Smooth muscle cell (in vitro differentiated cells): ENCODE results near the gene SDK1. TPM values are rescaled to one million over a fixed set of nuclear protein-coding genes. Genes with fewer than 3 reads are reported as not detected.

Experiments used
- DNase-seq: peaks from one replicate; lab custom pipeline; 2025; ENCODE audit not compliant: unreplicated experiment; lab: John Stamatoyannopoulos, UW
- H2AFZ ChIP-seq: fragments of 200-600 bp; sonication (generic); 2 replicates; pipeline ENCODE4 v1.6.0; 2016; ENCODE audit warnings: antibody characterized with exemption, low read depth, mild to moderate bottlenecking
- H3F3A ChIP-seq: fragments of 200-600 bp; sonication (generic); 2 replicates; pipeline ENCODE4 v1.6.0; 2017; ENCODE audit warnings: antibody characterized with exemption, low read depth
- H3K27ac ChIP-seq: fragments of 200-600 bp; sonication (generic); 2 replicates; pipeline ENCODE4 v1.5.1; 2016; ENCODE audit warnings: low read depth, mild to moderate bottlenecking
- H3K27me3 ChIP-seq: fragments of 200-600 bp; sonication (generic); 2 replicates; pipeline ENCODE4 v1.6.1; 2016; ENCODE audit warnings: low read depth, mild to moderate bottlenecking
- H3K36me3 ChIP-seq: fragments of 200-600 bp; sonication (generic); 2 replicates; pipeline ENCODE4 v1.5.1; 2016; ENCODE audit warnings: low read depth
- H3K4me1 ChIP-seq: fragments of 200-600 bp; sonication (generic); 2 replicates; pipeline ENCODE4 v1.5.1; 2016; ENCODE audit warnings: low read depth
- H3K4me2 ChIP-seq: fragments of 200-600 bp; sonication (generic); 2 replicates; pipeline ENCODE4 v1.6.0; 2016; ENCODE audit warnings: mild to moderate bottlenecking
- H3K4me3 ChIP-seq: fragments of 200-600 bp; sonication (generic); 2 replicates; pipeline ENCODE4 v1.5.1; 2016; ENCODE audit warnings: mild to moderate bottlenecking
- H3K79me2 ChIP-seq: fragments of 200-600 bp; sonication (generic); 2 replicates; pipeline ENCODE4 v1.6.0; 2016; ENCODE audit warnings: low read depth, mild to moderate bottlenecking
- H3K9ac ChIP-seq: fragments of 200-600 bp; sonication (generic); 2 replicates; pipeline ENCODE4 v1.6.0; 2016; ENCODE audit warnings: low read depth
- H3K9me3 ChIP-seq: fragments of 200-600 bp; sonication (generic); replicated peaks from 2 replicates; pipeline ENCODE4 v1.5.1; 2016; ENCODE audit warnings: low read depth
- H4K20me1 ChIP-seq: fragments of 200-600 bp; sonication (generic); 2 replicates; pipeline ENCODE4 v1.6.0; 2016; ENCODE audit warnings: low read depth
- WGBS: methylation state at CpG from one replicate; pipeline ENCODE4 v1.1.7; 2016; ENCODE audit warnings: low lambda C conversion rate; 5-methylcytosine and 5-hydroxymethylcytosine counted together
- polyA plus RNA-seq: library from polyadenylated mRNA; unstranded; fragments of >200 nt; fragmentation: Nextera tagmentation; extraction: Ambion mirVana; gene quantifications from 2 replicates; pipeline ENCODE4 v1.2.1, GENCODE V29; 2016
- total RNA-seq: library from RNA; depleted of rRNA; stranded (reverse); fragments of >200 nt; gene quantifications from 2 replicates; pipeline ENCODE4 v1.2.3, GENCODE V29; 2014
- TF ChIP-seq, protein P1 (sequence below): fragments of 200-600 bp; sonication (generic); IDR thresholded peaks from 2 replicates; pipeline ENCODE4 v1.5.1; 2017; ENCODE audit warnings: borderline replicate concordance, mild to moderate bottlenecking, antibody characterized with exemption; ENCODE audit not compliant: insufficient read depth, poor library complexity, severe bottlenecking

The SDK1 gene
- total and polyA plus RNA-seq, 2 experiments from 2014 or later = 1.1 to 2.5 TPM

DNA sequence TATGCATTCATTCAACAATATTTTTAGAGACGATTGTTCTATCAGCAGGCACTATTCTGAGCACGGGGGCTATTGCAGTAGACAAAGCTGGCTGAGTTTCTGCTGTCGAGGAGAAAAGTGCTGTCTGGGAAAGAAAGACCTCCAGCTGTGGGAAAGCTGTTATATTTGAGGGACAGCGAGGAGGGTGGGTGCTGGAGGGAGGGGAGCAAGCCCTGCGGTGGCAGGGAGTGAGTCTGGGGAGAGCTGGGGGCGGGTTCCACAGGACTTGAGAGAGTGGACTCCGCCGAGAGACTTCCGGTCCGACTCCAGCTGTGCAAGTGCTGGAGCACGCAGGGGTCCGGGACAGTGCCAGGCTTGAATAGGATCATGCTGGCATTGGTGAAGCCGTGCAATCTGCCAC lies 778.9 kb downstream of the SDK1 start:
- H3F3A ChIP-seq = no peaks in the 10 kb centered on the region
- H3K9me3 ChIP-seq = no peaks in the 10 kb centered on the region
- DNase-seq = no peak
- no peak overlapping the region for H3K27ac ChIP-seq
- no peaks in the 10 kb centered on the region for H3K79me2 ChIP-seq
- no peak overlapping the region for H3K4me2 ChIP-seq
- no peak overlapping the region for H3K4me3 ChIP-seq
- no peak overlapping the region for H2AFZ ChIP-seq
- TF ChIP-seq, protein P1, sequence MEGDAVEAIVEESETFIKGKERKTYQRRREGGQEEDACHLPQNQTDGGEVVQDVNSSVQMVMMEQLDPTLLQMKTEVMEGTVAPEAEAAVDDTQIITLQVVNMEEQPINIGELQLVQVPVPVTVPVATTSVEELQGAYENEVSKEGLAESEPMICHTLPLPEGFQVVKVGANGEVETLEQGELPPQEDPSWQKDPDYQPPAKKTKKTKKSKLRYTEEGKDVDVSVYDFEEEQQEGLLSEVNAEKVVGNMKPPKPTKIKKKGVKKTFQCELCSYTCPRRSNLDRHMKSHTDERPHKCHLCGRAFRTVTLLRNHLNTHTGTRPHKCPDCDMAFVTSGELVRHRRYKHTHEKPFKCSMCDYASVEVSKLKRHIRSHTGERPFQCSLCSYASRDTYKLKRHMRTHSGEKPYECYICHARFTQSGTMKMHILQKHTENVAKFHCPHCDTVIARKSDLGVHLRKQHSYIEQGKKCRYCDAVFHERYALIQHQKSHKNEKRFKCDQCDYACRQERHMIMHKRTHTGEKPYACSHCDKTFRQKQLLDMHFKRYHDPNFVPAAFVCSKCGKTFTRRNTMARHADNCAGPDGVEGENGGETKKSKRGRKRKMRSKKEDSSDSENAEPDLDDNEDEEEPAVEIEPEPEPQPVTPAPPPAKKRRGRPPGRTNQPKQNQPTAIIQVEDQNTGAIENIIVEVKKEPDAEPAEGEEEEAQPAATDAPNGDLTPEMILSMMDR = no peak
- WGBS = 80% methylated on average over 10 of the region's 13 CpGs
- no peaks in the 10 kb centered on the region for H4K20me1 ChIP-seq
- H3K9ac ChIP-seq = no peak overlapping the region
- H3K36me3 ChIP-seq = no peaks in the 10 kb centered on the region
- no peaks in the 10 kb centered on the region for H3K4me1 ChIP-seq
- H3K27me3 ChIP-seq = no peaks in the 10 kb centered on the region

DNA sequence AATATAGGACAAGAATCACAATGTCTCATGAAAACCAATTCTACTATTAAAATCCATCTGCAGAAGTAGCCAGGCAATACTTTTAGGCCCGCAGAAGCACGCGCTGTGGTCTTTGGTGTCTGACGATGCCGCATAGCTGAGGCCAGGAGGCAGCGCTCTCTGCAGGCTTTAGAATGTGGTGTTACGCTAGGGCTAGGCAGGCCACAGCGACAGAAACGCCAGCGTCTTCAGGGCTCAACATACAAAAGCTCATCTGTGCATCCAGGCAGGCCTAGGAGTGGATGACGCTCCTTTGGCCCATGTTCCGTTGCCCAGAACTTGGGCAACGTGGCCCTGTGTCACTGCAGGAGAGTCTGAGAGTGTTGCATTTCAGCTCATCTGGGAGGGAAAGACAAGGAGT lies 779.9 kb downstream of the SDK1 start:
- no peaks in the 10 kb centered on the region for H3K36me3 ChIP-seq
- no peak for DNase-seq
- no peak overlapping the region for H2AFZ ChIP-seq
- H3K79me2 ChIP-seq = no peaks in the 10 kb centered on the region
- no peaks in the 10 kb centered on the region for H4K20me1 ChIP-seq
- no peaks in the 10 kb centered on the region for H3K27me3 ChIP-seq
- no peak overlapping the region for H3K27ac ChIP-seq
- H3K9ac ChIP-seq = no peak overlapping the region
- no peaks in the 10 kb centered on the region for H3F3A ChIP-seq
- TF ChIP-seq, protein P1 = no peak
- no peaks in the 10 kb centered on the region for H3K9me3 ChIP-seq
- H3K4me1 ChIP-seq = no peaks in the 10 kb centered on the region
- 94% methylated on average over 13 of the region's 13 CpGs for WGBS
- H3K4me2 ChIP-seq = no peak overlapping the region
- no peak overlapping the region for H3K4me3 ChIP-seq

DNA sequence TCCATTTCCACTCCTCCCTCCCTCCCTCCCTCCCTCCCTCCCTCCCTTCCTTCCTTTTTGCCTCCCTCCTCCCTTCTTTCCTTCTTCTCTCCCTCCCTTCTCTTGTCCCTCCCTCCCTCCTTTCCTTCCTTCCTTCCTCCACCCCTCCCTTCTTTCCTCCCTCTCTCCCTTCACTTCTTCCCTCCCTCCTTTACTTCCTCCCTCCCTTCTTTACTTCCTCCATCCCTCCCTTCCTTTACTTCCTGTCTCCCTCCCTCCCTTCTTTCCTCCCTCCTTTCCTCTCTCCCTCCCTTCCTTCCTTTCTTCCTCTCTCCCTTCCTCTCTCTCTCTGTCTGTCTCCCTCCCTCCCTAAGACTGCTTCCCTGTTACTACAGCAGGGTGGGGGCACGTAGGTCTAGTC lies 782.5 kb downstream of the SDK1 start:
- H3K4me3 ChIP-seq = no peak overlapping the region
- DNase-seq = no peak
- H3K4me2 ChIP-seq = no peak overlapping the region
- 93% methylated on average over 1 of the region's 1 CpG for WGBS
- no peak overlapping the region for H3K27ac ChIP-seq
- no peaks in the 10 kb centered on the region for H3K36me3 ChIP-seq
- TF ChIP-seq, protein P1 = no peak
- no peaks in the 10 kb centered on the region for H3K27me3 ChIP-seq
- H3K4me1 ChIP-seq = no peaks in the 10 kb centered on the region
- H3F3A ChIP-seq = no peaks in the 10 kb centered on the region
- H4K20me1 ChIP-seq = no peaks in the 10 kb centered on the region
- no peak overlapping the region for H3K9ac ChIP-seq
- H3K79me2 ChIP-seq = no peaks in the 10 kb centered on the region
- H2AFZ ChIP-seq = no peak overlapping the region
- H3K9me3 ChIP-seq = no peaks in the 10 kb centered on the region

DNA sequence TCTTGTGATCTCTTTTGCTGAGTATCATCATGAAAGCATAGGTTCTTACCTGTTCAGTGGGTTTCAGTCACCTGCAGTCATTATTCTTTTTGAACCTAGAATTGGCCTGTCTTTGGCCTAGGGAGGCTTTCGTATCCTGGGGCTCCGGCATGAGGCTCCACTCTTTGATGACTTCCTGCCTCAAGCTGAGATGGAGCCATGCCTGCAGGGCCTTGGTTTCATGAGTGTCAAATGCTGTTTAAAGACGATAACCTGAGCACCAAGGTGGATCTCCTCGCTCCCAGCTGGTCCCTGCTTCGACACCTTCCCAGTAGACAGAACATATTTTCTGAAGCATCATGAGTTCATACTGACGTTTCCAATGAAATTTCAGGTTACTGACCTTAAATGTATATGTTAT lies 783.2 kb downstream of the SDK1 start:
- Histone ChIP-seq H3K9ac (no peak overlapping the region), H2AFZ (no peak overlapping the region), H3K9me3 (no peaks in the 10 kb centered on the region), H3K36me3 (no peaks in the 10 kb centered on the region), H3K79me2 (no peaks in the 10 kb centered on the region), H3F3A (no peaks in the 10 kb centered on the region), H4K20me1 (no peaks in the 10 kb centered on the region), H3K4me3 (no peak overlapping the region), H3K4me1 (no peaks in the 10 kb centered on the region), H3K27ac (no peak overlapping the region), H3K27me3 (no peaks in the 10 kb centered on the region), H3K4me2 (no peak overlapping the region)
- DNase-seq = no peak
- TF ChIP-seq, protein P1 = no peak
- WGBS = 95% methylated on average over 6 of the region's 6 CpGs
